HUES48 (cell line): Measurements from ENCODE around the gene ZNF518B.
"Not testable (repeated sequence)": the region's sequence is repeated elsewhere in the genome, so short reads cannot be mapped to it uniquely, and the experiment has no call there.

ENCODE experiments used
- H3K27ac ChIP-seq: one replicate; pipeline ENCODE4 v1.7.0; 2013; ENCODE audit warnings: low read depth, low read length, inconsistent platforms
- H3K27me3 ChIP-seq: 2 replicates; pipeline ENCODE4 v1.6.1; 2013; ENCODE audit warnings: mild to moderate bottlenecking, low read length; ENCODE audit not compliant: control insufficient read depth, insufficient read depth
- H3K36me3 ChIP-seq: 2 replicates; pipeline ENCODE4 v1.6.1; 2013; ENCODE audit warnings: low read length; ENCODE audit not compliant: control insufficient read depth, insufficient read depth
- H3K4me1 ChIP-seq: 2 replicates; pipeline ENCODE4 v1.6.1; 2013; ENCODE audit warnings: mild to moderate bottlenecking, low read length; ENCODE audit not compliant: control insufficient read depth, insufficient read depth
- H3K4me3 ChIP-seq: 2 replicates; pipeline ENCODE4 v1.5.1; 2013; ENCODE audit warnings: mild to moderate bottlenecking, low read depth, low read length
- H3K9ac ChIP-seq: 2 replicates; pipeline ENCODE4 v1.6.1; 2013; ENCODE audit warnings: mild to moderate bottlenecking, low read depth, low read length, moderate library complexity
- H3K9me3 ChIP-seq: 2 replicates; pipeline ENCODE4 v1.6.1; 2013; ENCODE audit warnings: low read length; ENCODE audit not compliant: control insufficient read depth, insufficient read depth

The ZNF518B gene

DNA sequence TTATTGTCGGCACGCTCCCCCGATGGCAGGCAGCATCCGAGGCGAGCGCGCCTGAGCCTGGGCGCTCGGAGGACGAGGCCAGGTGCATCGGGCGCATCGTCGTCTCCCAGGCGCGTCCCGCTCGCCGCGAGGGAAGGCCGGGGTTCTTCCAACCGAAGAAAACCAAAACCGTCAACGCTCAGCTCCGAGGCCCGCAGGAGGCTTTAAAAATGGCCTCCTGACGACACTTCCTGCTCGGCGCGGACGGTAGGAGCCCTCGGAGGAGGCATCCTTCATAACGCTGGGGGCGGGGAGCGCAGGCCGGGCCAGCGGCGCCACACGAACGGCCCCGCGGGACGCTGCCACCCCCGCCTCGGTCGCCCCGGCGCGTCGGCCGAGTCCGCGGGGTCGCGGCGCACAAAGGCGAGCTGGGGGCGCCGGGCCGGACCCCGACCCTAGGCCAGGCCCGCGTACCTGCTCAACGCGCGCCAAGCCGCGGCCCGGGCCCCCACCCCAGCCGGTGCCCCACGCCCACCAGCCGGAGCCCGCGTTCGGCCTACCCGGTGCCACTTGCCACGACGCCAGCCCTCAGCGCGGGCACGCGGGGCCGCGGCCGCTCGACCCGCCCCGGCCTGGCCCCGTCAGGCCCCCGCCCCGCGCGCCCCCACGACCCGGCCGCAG is 501 bp downstream of the ZNF518B start:
- no peaks in the 10 kb centered on the region for H3K9me3 ChIP-seq
- peak overlapping the region; percentile 66 for H3K4me3 ChIP-seq
- H3K27ac ChIP-seq, result peak overlapping the region; percentile 58
- peaks cover 31% of the 10 kb centered on the region for H3K4me1 ChIP-seq
- H3K36me3 ChIP-seq, result peaks cover 12% of the 10 kb centered on the region
- H3K9ac ChIP-seq, result peak overlapping the region; percentile 73
- peaks cover 68% of the 10 kb centered on the region for H3K27me3 ChIP-seq

DNA sequence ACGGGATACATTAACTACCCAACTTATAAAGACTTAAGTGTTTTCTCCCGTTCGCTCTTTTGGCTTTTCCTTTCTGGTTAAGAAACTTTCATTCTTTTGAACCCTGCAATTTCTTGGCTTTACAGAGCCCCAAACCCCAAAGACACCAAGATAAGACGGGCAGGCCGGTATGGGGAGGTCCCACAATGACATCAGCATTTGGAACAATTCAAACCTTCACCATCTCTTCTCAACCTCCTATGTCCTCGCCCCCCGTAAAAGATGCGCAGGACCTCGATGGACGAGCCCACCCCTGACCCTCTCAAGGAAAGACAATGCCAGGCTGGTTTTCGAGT is 999 bp downstream of the ZNF518B start:
- H3K9ac ChIP-seq, result peak overlapping the region; percentile 73
- H3K4me3 ChIP-seq, result peak overlapping the region; percentile 66
- peaks cover 12% of the 10 kb centered on the region for H3K36me3 ChIP-seq
- H3K27me3 ChIP-seq, result peaks cover 63% of the 10 kb centered on the region
- peaks cover 28% of the 10 kb centered on the region for H3K4me1 ChIP-seq
- H3K9me3 ChIP-seq, result no peaks in the 10 kb centered on the region
- peak overlapping the region; percentile 58 for H3K27ac ChIP-seq

DNA sequence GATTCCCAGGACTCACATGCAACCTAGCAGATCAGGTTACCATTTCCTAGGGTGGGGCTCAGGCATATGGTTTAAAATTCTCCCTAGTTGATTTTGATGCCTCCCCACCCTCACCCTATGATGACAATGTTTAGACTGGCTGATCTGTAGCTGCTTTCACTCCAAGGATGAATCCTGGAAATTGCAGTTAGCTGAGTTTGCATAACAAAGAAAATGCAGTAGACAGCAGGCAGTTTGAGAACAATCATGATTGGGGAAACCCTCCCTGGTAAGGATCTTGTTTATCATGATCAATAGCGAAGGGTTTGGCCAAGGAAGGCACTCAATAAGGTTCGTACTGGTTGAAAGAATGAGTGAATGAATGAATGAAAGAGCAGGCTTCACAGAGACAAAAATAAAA is 2.1 kb downstream of the ZNF518B start:
- Histone ChIP-seq H3K4me1 (peaks cover 28% of the 10 kb centered on the region), H3K9me3 (no peaks in the 10 kb centered on the region), H3K27me3 (peaks cover 52% of the 10 kb centered on the region), H3K9ac (no peak overlapping the region), H3K4me3 (no peak overlapping the region), H3K36me3 (peaks cover 12% of the 10 kb centered on the region), H3K27ac (no peak overlapping the region)

DNA sequence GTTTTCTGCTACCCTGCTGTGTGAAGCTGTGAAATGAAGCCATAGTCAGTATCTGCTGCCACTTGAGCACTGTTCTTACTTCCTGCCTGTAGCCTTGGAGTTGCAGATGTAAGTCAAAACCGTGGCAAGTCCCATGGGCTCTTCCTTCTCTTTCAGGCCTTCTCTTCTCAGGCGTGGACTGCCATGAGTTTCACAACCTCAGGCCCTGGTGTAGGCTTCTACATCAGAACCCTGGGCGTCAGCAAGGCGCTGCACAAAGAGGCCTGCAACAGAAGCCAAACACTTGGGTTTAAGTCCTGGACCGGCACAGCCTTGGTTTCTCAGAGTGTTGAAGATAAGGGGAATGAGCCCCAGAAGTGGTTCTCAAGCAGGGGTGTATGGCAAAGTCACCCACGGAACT is 2.5 kb downstream of the ZNF518B start:
- H3K27me3 ChIP-seq, result peaks cover 48% of the 10 kb centered on the region

DNA sequence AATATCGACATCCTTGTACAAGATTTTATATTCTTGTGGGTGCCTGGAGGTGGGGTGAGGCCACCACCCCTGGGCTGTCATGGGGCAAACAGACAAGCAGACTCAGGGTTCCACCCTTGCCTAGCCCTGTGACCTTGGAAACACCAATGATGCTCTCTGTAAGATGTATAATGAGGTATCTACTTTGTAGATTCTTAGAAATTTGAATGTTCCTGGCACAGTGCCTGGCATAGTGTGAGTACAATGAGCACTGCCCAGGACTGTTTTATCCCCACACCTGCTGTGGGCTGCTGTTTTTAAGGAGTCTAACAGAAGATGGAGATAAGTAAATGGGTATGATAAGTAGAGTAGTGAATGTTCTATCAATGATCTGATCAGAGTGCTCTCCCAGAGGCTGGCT is 3.1 kb downstream of the ZNF518B start:
- no peak overlapping the region for H3K4me3 ChIP-seq
- no peaks in the 10 kb centered on the region for H3K9me3 ChIP-seq
- peaks cover 12% of the 10 kb centered on the region for H3K36me3 ChIP-seq
- H3K4me1 ChIP-seq, result peaks cover 28% of the 10 kb centered on the region
- no peak overlapping the region for H3K9ac ChIP-seq
- H3K27ac ChIP-seq, result no peak overlapping the region
- peaks cover 42% of the 10 kb centered on the region for H3K27me3 ChIP-seq

More for the DNA sequence above, 2.5 kb downstream of the ZNF518B start:
- H3K27ac ChIP-seq, result no peak overlapping the region
- H3K4me3 ChIP-seq, result no peak overlapping the region
- no peak overlapping the region for H3K9ac ChIP-seq
- H3K4me1 ChIP-seq, result peaks cover 28% of the 10 kb centered on the region
- H3K36me3 ChIP-seq, result peaks cover 12% of the 10 kb centered on the region
- no peaks in the 10 kb centered on the region for H3K9me3 ChIP-seq

DNA sequence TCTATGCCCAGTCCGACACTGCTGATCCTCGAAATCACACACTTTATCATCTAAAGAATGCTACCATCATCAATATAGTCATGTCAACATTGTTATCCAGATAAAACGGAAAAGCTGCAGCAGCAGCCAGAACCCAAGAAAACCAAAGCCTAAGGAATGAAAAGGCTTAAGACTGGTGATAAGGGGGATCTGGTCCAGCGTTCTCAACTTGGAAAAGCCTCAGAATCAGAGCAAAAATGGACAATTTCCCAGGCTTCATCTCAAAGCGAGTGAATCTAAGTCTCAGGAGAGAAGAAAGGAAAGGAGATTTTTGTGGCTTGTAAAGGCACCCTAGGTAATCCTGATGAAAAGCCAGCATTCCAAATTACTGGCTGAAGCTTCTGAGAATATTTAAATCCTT is 8.2 kb downstream of the ZNF518B start:
- H3K27ac ChIP-seq, result no peak overlapping the region
- H3K9me3 ChIP-seq, result no peaks in the 10 kb centered on the region
- H3K27me3 ChIP-seq, result no peaks in the 10 kb centered on the region; the same call in 1 of the 2 replicates
- H3K36me3 ChIP-seq, result peaks cover 24% of the 10 kb centered on the region
- no peak overlapping the region for H3K4me3 ChIP-seq
- no peaks in the 10 kb centered on the region for H3K4me1 ChIP-seq
- H3K9ac ChIP-seq, result no peak overlapping the region

DNA sequence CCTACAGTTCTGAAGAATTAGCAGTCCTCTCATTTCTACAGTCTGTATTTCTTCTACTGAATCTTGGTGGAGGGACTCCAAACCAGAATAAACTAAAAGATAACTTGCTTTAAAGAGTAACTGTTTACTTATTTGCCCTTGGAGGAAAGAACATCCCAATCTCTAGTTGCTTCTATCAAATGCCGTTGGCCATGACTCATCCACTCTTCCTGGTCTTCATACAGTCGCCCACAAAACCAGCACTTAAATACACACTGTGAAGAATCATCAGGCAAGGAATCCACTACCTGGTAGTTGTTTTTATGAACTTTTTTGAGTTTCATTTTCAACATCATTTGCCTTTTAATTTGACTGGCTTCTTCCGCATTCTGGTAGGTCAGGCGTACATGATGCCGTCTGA is 14.2 kb downstream of the ZNF518B start:
- peaks cover 18% of the 10 kb centered on the region for H3K36me3 ChIP-seq
- H3K9me3 ChIP-seq, result no peaks in the 10 kb centered on the region
- peaks cover 7% of the 10 kb centered on the region for H3K4me1 ChIP-seq
- no peak overlapping the region for H3K9ac ChIP-seq
- H3K27me3 ChIP-seq, result no peaks in the 10 kb centered on the region
- H3K4me3 ChIP-seq, result no peak overlapping the region
- no peak overlapping the region for H3K27ac ChIP-seq

DNA sequence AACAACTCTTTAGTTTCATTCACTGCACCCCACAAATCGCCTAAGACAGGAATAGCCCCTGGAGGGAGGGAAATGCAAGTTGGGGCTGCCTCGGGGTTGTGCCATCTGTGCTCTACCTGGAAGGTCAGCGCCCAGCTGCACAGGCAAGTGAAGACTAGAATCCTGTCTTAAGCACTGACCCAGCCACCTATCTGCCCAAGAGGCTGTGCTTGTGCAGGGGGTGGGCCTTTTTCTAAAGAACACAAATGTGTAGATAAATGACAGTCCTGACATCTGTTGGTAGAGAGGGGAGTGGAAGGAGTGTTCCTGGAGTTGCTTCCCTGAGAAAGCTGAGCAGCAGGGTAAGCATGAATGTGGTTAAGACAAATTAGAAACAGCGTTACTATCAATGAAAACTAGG is 15.7 kb downstream of the ZNF518B start:
- H3K4me1 ChIP-seq, result peaks cover 7% of the 10 kb centered on the region
- no peaks in the 10 kb centered on the region for H3K9me3 ChIP-seq
- H3K27ac ChIP-seq, result no peak overlapping the region
- H3K36me3 ChIP-seq, result peaks cover 18% of the 10 kb centered on the region
- H3K9ac ChIP-seq, result no peak overlapping the region
- no peak overlapping the region for H3K4me3 ChIP-seq
- no peaks in the 10 kb centered on the region for H3K27me3 ChIP-seq

DNA sequence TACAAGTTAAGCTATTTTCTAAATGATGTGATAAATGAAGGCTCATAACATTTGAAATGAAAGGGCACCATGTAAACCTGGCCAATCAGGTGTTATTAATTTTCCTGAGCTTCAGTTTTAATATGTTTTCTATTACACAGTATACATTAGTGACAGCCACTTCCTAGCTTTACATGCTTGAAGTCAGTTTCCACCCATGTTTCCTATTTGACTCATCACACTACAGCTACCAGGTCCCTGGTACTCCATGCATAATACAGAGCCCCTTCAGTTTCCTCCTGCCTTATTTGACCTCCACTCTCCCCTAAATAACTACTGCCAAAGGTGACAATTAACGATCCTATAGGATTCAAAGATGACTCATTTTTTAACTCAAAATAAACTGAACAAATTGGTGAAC is 18.3 kb downstream of the ZNF518B start:
- Histone ChIP-seq H3K27me3 (no peaks in the 10 kb centered on the region), H3K36me3 (no peaks in the 10 kb centered on the region), H3K27ac (no peak overlapping the region), H3K9me3 (no peaks in the 10 kb centered on the region), H3K9ac (no peak overlapping the region), H3K4me1 (peaks cover 7% of the 10 kb centered on the region), H3K4me3 (no peak overlapping the region)

DNA sequence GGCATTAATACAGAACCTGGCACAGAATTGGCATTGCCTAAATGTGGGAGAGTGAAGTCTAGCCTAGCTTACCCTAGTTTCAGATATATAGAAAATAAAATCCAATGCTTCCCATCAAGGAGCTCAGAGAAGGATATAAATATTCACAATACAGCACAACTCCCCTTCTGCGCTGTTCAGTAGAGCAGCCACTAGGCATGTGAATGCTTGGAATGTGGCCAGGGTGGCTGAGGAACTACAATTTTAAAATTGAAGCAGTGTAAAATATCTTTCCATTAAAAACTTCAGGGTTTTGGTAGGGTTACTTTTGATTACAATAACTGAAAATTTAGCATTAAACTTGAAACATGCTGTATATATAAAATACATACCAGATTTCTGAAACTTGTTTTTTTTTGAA is 19.5 kb downstream of the ZNF518B start:
- H3K9ac ChIP-seq, result no peak overlapping the region
- H3K36me3 ChIP-seq, result no peaks in the 10 kb centered on the region
- H3K4me1 ChIP-seq, result peaks cover 7% of the 10 kb centered on the region
- H3K4me3 ChIP-seq, result no peak overlapping the region
- no peaks in the 10 kb centered on the region for H3K27me3 ChIP-seq
- H3K9me3 ChIP-seq, result no peaks in the 10 kb centered on the region
- H3K27ac ChIP-seq, result no peak overlapping the region

DNA sequence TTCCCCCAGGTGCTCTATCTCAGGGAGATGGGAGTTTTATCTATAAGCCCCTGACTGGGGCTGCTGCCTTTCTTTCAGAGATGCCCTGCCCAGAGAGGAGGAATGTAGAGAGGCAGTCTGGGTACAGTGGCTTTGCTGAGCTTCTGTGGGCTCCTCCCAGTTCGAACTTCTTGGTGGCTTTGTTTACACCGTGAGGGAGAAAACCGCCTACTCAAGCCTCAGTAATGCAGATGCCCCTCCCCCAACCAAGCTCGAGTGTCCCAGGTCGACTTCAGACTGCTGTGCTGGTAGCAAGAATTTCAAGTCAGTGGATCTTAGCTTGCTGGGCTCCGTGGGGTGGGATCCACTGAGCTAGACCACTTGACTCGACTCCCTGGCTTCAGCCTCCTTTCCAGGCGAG is 29.5 kb downstream of the ZNF518B start:
- not testable (repeated sequence) for H3K9ac ChIP-seq, H3K27me3 ChIP-seq, H3K4me1 ChIP-seq, H3K27ac ChIP-seq, H3K9me3 ChIP-seq, H3K4me3 ChIP-seq, H3K36me3 ChIP-seq
